Heart left ventricle (tissue), 13 donors: ENCODE data around the gene WDR18.

ENCODE experiments used
- POLR2A ChIP-seq, 2 donors: fragments of 450-650 bp; IDR thresholded peaks; one replicate each; pipeline ENCODE4 v1.6.1; 2017; ENCODE audit warnings: antibody characterized with exemption in 2 of 2, mild to moderate bottlenecking in 2 of 2, moderate library complexity in 2 of 2
- TF ChIP-seq, protein P1 (sequence below), 12 donors: fragments of 200-600 bp; sonication (generic) in 4 of 12; IDR thresholded peaks; one replicate each; pipeline versions ENCODE4 v1.5.0 to v1.8.0; 2018 to 2022; ENCODE audit warnings: antibody characterized with exemption in 12 of 12, mild to moderate bottlenecking in 5 of 12
- donor health status: ischemic (EF 13 %, LVEDD 7.1; RV severe dilation, severe dysfunction).
- donor health status: DM: no; HTN: yes; CAD: no.
- donor health status: DM: no; HTN: no; CAD: no.
- donor health status: ischemic (EF 25% LVEDD 6.9; RV normal size, moderate dysfunction).
- donor health status: ischemic (EF 25% LVEDD 5.7; RV mildly dilated, moderate dysfunction).
- donor health status: ischemic (EF 35%, LVEDD 5.7; RV mildly dilated, moderate dysfunction).
- donor health status: nonischemic (EF 11% LVEDD 7.7; RV severe dilation, severe dysfunction).
- donor health status: DM: yes; HTN: yes; CAD: no.
- donor health status: PGD.
- donor health status: ischemic (EF 29% LVEDD 5.4; RV normal size, mild dysfunction).
- donor health status: nonischemic (EF 23%, LVEDD 6.1; RV moderate dilation, normal function).

DNA sequence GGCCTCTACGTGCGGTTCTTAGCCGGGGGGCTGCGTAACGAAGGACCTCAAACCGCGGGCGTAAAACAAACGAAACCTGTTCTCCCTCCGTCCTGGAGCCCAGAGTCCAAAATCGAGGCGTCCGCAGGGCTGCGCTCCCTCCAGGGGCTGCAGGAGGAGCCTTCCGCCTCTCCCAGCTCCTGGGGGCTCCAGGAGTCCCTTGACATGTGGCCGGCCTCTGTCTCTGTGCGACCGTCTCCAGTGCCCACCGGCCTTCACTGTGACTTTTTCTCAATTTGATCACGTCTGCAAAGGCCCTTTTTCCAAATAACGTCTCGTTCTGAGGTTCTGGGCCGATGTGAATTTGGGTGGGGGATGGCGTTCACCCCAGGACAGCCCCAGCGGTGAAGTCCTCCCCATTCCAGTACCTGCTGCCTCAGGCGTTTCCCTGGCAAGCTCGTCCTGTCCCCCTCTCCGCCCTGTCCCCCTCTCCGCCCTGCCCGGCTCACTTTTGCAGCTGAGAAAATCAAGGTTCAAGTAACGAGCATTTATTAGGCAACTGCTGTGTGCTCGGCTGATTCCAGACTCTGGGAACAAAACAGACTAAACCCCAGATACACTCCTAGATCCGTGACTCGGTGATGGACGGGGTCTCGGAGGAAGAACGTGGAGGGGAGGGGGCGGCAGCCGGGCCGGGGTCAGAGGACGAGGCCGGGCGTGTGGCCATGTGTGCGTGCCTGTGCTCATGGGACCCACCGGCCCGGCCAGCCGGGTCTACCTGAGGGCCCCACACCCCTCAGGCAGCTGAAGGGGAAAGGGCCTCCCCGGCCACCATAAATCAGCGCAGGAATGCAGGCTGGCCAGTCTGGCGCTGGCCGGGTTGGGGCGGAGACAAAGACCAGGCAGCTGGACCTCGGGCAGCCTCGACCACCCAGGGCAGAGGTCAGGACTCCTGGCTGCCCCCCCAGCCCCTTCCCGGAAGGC lies 28.1 kb upstream of the WDR18 start:
- TF ChIP-seq, protein P1, sequence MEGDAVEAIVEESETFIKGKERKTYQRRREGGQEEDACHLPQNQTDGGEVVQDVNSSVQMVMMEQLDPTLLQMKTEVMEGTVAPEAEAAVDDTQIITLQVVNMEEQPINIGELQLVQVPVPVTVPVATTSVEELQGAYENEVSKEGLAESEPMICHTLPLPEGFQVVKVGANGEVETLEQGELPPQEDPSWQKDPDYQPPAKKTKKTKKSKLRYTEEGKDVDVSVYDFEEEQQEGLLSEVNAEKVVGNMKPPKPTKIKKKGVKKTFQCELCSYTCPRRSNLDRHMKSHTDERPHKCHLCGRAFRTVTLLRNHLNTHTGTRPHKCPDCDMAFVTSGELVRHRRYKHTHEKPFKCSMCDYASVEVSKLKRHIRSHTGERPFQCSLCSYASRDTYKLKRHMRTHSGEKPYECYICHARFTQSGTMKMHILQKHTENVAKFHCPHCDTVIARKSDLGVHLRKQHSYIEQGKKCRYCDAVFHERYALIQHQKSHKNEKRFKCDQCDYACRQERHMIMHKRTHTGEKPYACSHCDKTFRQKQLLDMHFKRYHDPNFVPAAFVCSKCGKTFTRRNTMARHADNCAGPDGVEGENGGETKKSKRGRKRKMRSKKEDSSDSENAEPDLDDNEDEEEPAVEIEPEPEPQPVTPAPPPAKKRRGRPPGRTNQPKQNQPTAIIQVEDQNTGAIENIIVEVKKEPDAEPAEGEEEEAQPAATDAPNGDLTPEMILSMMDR (IDR thresholded peaks at IDR 0.05), result no peak
- no peak for TF ChIP-seq POLR2A (IDR thresholded peaks at IDR 0.05)
